ENCODE results near the gene KCNQ1OT1.

Gene KCNQ1OT1

GRCh38 chr11:2571598-2572281 is 128.1 kb downstream of the KCNQ1OT1 start:
- TF ChIP-seq CTCF (IDR thresholded peaks at IDR 0.05; ENCODE audit: low read depth, low read length) = no peak
- no peak for DNase-seq (ENCODE audit: extremely low read depth, low read depth)

GRCh38 chr11:2570841-2571597 is 128.8 kb downstream of the KCNQ1OT1 start:
- no peak for TF ChIP-seq CTCF (IDR thresholded peaks at IDR 0.05; ENCODE audit: low read depth, low read length)

GRCh38 chr11:2570211-2570811 is 129.5 kb downstream of the KCNQ1OT1 start:
- DNase-seq (ENCODE audit: extremely low read depth, low read depth) = no peak
- TF ChIP-seq CTCF (IDR thresholded peaks at IDR 0.05; ENCODE audit: low read depth, low read length) = no peak

More at GRCh38 chr11:2570841-2571597, 128.8 kb downstream of the KCNQ1OT1 start:
- no peak for DNase-seq (ENCODE audit: extremely low read depth, low read depth)

GRCh38 chr11:2569731-2570210 is 130.0 kb downstream of the KCNQ1OT1 start:
- TF ChIP-seq CTCF (IDR thresholded peaks at IDR 0.05; ENCODE audit: low read depth, low read length) = no peak

GRCh38 chr11:2569321-2569721 is 130.5 kb downstream of the KCNQ1OT1 start:
- peak; percentile 32 for DNase-seq (ENCODE audit: extremely low read depth, low read depth)
- TF ChIP-seq CTCF (IDR thresholded peaks at IDR 0.05; ENCODE audit: low read depth, low read length) = no peak

More at GRCh38 chr11:2569731-2570210, 130.0 kb downstream of the KCNQ1OT1 start:
- no peak for DNase-seq (ENCODE audit: extremely low read depth, low read depth)

- TF ChIP-seq CTCF (IDR thresholded peaks at IDR 0.05; ENCODE audit: low read depth, low read length) = no peak
Measured at GRCh38 chr11:2567026-2567671, 132.6 kb downstream of the KCNQ1OT1 start.

More at GRCh38 chr11:2567026-2567671, 132.6 kb downstream of the KCNQ1OT1 start:
- DNase-seq (ENCODE audit: extremely low read depth, low read depth) = no peak

Data from AG09319 (cell line).